Parathyroid adenoma (tissue), 2 donors: Measurements from ENCODE around the gene MND1.
"Not testable (repeated sequence)": the region's sequence is repeated elsewhere in the genome, so short reads cannot be mapped to it uniquely, and the experiment has no call there.

Experiments used
- H2AFZ ChIP-seq: fragments of 300-600 bp; sonication (generic); one replicate; pipeline ENCODE4 v1.7.0; 2017; ENCODE audit warnings: antibody characterized with exemption, mild to moderate bottlenecking
- H3K27ac ChIP-seq: fragments of 300-600 bp; sonication (generic); one replicate; pipeline ENCODE4 v1.7.0; 2017
- H3K27me3 ChIP-seq: fragments of 300-600 bp; sonication (generic); one replicate; pipeline ENCODE4 v1.7.0; 2017; ENCODE audit warnings: low read length; ENCODE audit not compliant: control insufficient read depth, insufficient read depth
- H3K36me3 ChIP-seq: fragments of 300-600 bp; sonication (generic); one replicate; pipeline ENCODE4 v1.7.0; 2017; ENCODE audit warnings: low read length; ENCODE audit not compliant: control insufficient read depth, insufficient read depth
- H3K4me1 ChIP-seq: fragments of 300-600 bp; sonication (generic); one replicate; pipeline ENCODE4 v1.7.0; 2017; ENCODE audit warnings: control low read depth
- H3K4me2 ChIP-seq: fragments of 300-600 bp; sonication (generic); one replicate; pipeline ENCODE4 v1.7.0; 2017; ENCODE audit warnings: low read length
- H3K4me3 ChIP-seq: fragments of 300-600 bp; sonication (generic); one replicate; pipeline ENCODE4 v1.7.0; 2017; ENCODE audit warnings: low read depth, low read length
- H3K79me2 ChIP-seq: fragments of 300-600 bp; sonication (generic); one replicate; pipeline ENCODE4 v1.7.0; 2017; ENCODE audit warnings: control low read depth
- H3K9ac ChIP-seq: fragments of 300-600 bp; sonication (generic); one replicate; pipeline ENCODE4 v1.7.0; 2017; ENCODE audit warnings: mild to moderate bottlenecking
- H3K9me3 ChIP-seq: fragments of 300-600 bp; sonication (generic); one replicate; pipeline ENCODE4 v1.7.0; 2017; ENCODE audit warnings: low read length; ENCODE audit not compliant: control insufficient read depth
- TF ChIP-seq, protein P1 (sequence below): fragments of 300-600 bp; sonication (generic); IDR thresholded peaks from one replicate; pipeline ENCODE4 v1.7.0; 2017; ENCODE audit warnings: antibody characterized with exemption, mild to moderate bottlenecking
- donor health status: primary hyperparathyroidism.

The MND1 gene

DNA sequence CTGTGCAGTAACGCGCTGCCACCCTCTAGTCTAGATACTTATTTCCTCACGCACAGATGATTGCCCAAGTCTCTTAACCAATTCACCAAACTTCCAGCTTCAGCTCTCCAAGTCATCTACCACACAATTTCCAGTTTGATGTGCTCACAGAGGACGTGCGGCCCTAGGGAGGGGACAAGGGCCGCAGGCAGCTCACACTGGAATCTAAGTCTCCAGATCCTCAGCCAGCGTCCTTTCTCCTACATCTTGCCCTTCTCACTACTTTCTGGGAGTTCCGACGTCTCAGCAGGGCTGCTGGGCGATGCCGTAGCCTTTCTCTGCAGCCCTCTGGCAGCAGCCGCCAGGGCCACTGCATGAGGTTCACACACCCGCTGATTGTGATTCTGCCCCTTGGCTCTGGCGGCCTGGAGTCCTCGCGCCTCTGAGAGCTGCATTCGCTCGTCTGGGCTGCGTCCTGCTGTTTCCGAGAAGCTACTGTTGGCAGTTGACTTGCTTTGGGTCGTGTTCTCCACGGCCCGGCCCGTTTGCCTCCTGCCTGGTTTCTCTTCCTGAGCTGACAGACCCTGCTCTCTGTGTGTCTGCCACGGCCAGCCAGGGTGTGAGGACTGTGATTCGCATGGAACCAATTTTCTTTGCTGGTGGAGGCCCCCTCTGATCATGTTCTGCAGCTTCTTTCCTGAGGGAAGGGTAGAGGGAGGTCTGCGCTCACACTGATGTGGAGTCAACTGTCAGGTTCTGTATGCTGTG lies 107.6 kb downstream of the MND1 start:
- H3K9me3 ChIP-seq = no peaks in the 10 kb centered on the region
- no peaks in the 10 kb centered on the region for H3K36me3 ChIP-seq
- no peak overlapping the region for H3K4me2 ChIP-seq
- no peak overlapping the region for H3K9ac ChIP-seq
- no peaks in the 10 kb centered on the region for H3K79me2 ChIP-seq
- H2AFZ ChIP-seq = no peak overlapping the region
- H3K27ac ChIP-seq = no peak overlapping the region
- no peak overlapping the region for H3K4me3 ChIP-seq
- no peaks in the 10 kb centered on the region for H3K4me1 ChIP-seq
- TF ChIP-seq, protein P1, sequence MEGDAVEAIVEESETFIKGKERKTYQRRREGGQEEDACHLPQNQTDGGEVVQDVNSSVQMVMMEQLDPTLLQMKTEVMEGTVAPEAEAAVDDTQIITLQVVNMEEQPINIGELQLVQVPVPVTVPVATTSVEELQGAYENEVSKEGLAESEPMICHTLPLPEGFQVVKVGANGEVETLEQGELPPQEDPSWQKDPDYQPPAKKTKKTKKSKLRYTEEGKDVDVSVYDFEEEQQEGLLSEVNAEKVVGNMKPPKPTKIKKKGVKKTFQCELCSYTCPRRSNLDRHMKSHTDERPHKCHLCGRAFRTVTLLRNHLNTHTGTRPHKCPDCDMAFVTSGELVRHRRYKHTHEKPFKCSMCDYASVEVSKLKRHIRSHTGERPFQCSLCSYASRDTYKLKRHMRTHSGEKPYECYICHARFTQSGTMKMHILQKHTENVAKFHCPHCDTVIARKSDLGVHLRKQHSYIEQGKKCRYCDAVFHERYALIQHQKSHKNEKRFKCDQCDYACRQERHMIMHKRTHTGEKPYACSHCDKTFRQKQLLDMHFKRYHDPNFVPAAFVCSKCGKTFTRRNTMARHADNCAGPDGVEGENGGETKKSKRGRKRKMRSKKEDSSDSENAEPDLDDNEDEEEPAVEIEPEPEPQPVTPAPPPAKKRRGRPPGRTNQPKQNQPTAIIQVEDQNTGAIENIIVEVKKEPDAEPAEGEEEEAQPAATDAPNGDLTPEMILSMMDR = no peak
- no peaks in the 10 kb centered on the region for H3K27me3 ChIP-seq

DNA sequence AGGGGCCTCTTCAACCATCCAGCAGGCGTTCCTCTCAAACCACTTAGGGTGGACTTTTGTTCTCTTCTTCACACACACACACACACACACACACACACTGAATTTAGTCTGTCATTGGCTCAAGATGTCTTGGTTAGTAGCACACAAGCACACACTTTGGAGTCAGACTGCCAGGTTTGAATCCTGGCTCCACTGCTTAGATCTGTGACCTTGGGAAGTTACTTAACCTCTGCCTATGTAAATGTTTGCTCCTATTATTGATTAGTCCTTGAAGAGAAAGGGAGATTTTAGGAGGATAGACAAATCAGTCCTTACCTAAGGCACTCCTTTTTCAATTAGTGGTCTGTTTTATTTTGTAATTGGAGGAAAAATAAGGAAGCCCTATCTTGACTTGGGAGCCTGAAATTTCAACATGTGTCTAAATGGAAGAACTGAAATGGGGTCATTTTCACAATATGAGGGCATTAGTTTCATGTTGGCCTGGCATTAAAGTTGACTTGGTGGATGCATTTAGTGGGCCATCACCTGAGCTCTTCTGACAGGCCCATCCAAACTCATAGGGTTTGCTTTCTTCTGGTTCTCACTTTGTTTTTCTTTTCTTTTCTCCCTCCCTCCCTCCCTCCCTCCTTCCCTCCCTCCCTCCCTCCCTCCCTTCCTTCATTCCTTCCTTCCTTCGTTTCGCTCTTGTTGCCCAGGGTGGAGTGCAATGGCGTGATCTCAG lies 108.3 kb downstream of the MND1 start:
- no peaks in the 10 kb centered on the region for H3K79me2 ChIP-seq
- no peak overlapping the region for H3K9ac ChIP-seq
- no peaks in the 10 kb centered on the region for H3K36me3 ChIP-seq
- TF ChIP-seq, protein P1 = no peak
- no peak overlapping the region for H3K4me3 ChIP-seq
- H3K9me3 ChIP-seq = no peaks in the 10 kb centered on the region
- no peak overlapping the region for H3K4me2 ChIP-seq
- H3K4me1 ChIP-seq = no peaks in the 10 kb centered on the region
- H3K27me3 ChIP-seq = no peaks in the 10 kb centered on the region
- H3K27ac ChIP-seq = no peak overlapping the region
- H2AFZ ChIP-seq = no peak overlapping the region

DNA sequence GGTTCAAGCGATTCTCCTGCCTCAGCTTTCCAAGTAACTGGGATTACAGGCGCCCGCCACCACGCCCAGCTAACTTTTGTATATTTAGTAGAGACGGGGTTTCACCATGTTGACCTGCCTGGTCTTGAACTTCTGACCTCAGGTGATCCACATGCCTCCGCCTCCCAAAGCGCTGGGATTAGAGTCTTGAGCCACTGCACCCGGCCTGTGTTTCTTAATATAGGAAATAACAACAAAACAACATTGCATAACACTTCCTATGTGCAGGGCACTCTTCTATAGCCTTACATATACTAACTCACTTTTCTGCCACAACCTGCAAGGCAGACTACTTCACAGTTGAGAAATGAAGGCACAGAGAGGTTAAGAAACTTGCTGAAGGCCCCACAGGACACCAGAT lies 108.9 kb downstream of the MND1 start:
- TF ChIP-seq, protein P1 = no peak
- no peak overlapping the region for H3K27ac ChIP-seq

DNA sequence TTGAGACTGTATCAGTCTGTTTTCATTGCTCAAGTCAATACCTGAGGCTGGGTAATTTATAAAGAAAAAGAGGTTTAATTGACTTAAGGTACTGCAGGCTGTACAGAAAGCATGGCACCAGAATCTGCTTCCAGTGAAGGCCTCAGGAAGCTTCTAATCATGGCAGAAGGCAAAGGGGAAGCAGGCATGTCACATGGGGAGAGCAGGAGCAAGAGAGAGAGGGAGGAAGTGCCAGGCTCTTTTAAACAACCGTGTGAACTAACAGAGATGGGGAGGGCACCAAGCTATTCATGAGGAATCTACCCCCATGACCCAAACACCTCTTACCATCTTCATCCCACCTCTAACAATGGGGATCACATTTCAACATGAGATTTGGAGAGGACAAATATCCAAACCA lies 114.5 kb downstream of the MND1 start:
- Histone ChIP-seq H3K4me1 (no peaks in the 10 kb centered on the region), H3K36me3 (no peaks in the 10 kb centered on the region), H3K9me3 (no peaks in the 10 kb centered on the region), H3K9ac (no peak overlapping the region), H3K27me3 (no peaks in the 10 kb centered on the region), H3K27ac (no peak overlapping the region), H3K4me2 (no peak overlapping the region), H3K79me2 (no peaks in the 10 kb centered on the region), H3K4me3 (no peak overlapping the region), H2AFZ (no peak overlapping the region)
- TF ChIP-seq, protein P1 = no peak

More for the DNA sequence above, 108.9 kb downstream of the MND1 start:
- Histone ChIP-seq H3K4me3 (no peak overlapping the region), H2AFZ (no peak overlapping the region), H3K27me3 (no peaks in the 10 kb centered on the region), H3K79me2 (no peaks in the 10 kb centered on the region), H3K9ac (no peak overlapping the region), H3K4me1 (no peaks in the 10 kb centered on the region), H3K36me3 (no peaks in the 10 kb centered on the region), H3K9me3 (no peaks in the 10 kb centered on the region), H3K4me2 (no peak overlapping the region)

DNA sequence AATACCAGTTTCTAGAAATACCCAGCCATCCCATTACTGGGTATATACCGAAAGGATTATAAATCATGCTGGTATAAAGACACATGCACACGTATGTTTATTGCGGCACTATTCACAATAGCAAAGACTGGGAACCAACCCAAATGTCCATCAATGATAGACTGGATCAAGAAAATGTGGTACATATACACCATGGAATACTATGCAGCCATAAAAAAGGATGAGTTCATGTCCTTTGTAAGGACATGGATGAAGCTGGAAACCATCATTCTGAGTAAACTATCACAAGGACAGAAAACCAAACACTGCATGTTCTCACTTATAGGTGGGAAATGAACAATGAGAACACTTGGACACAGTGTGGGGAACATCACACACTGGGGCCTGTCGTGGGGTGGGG lies 117.1 kb downstream of the MND1 start:
- not testable (repeated sequence) for H3K9ac ChIP-seq, H3K4me2 ChIP-seq, H3K4me3 ChIP-seq, H3K27ac ChIP-seq, H2AFZ ChIP-seq, H3K36me3 ChIP-seq, H3K79me2 ChIP-seq, H3K27me3 ChIP-seq, H3K9me3 ChIP-seq, H3K4me1 ChIP-seq
